Right lobe of liver (tissue), 6 donors: Measurements from ENCODE around the gene SMOC1. TPM values are rescaled to one million over a fixed set of nuclear protein-coding genes. Genes with fewer than 3 reads are reported as not detected.
A peak's percentile ranks its signal among the peaks of the same experiment; 100 is the strongest.

ENCODE experiments used
- ATAC-seq, 4 donors: fragments of 200-7000 bp; cut with Tn5 transposase; one replicate each; pipeline ENCODE4 v1.9.1; 2020; ENCODE audit warnings: mild to moderate bottlenecking in 4 of 4, moderate library complexity in 4 of 4
- DNase-seq, 3 donors: peaks; one replicate each; pipeline ENCODE4 v3.0.0-alpha.2; 2020
- H3K27ac ChIP-seq, 3 donors: fragments of 200-600 bp; one replicate each; pipeline ENCODE4 v1.8.0; 2022
- H3K27me3 ChIP-seq, 2 donors: fragments of 200-600 bp; one replicate each; pipeline ENCODE4 v1.8.0; 2022
- H3K36me3 ChIP-seq, 4 donors: fragments of 200-600 bp; sonication (generic) in 1 of 4; one replicate each; pipeline versions ENCODE4 v1.5.1 to v1.8.0; 2017 to 2022; ENCODE audit warnings: control low read depth in 1 of 4
- H3K4me1 ChIP-seq, 4 donors: fragments of 200-600 bp; sonication (generic) in 1 of 4; one replicate each; pipeline versions ENCODE4 v1.5.1 to v1.8.0; 2017 to 2022; ENCODE audit warnings: control low read depth in 1 of 4
- H3K4me3 ChIP-seq, 3 donors: fragments of 200-600 bp; one replicate each; pipeline ENCODE4 v1.8.0; 2022
- H3K9me3 ChIP-seq, 4 donors: fragments of 200-600 bp; sonication (generic) in 1 of 4; one replicate each; pipeline versions ENCODE4 v1.5.1 to v1.8.0; 2017 to 2022; ENCODE audit warnings: control low read depth in 1 of 4
- POLR2A ChIP-seq: fragments of 450-650 bp; IDR thresholded peaks from one replicate; pipeline ENCODE4 v1.6.1; 2017; ENCODE audit warnings: antibody characterized with exemption, mild to moderate bottlenecking
- WGBS: methylation state at CpG from one replicate; pipeline ENCODE4 v1.1.6; 2018; ENCODE audit warnings: low coverage, low lambda C conversion rate; ENCODE audit not compliant: insufficient coverage; ENCODE audit errors: missing lambda C conversion rate; 5-methylcytosine and 5-hydroxymethylcytosine counted together
- intact Hi-C, 2 donors: fragments of 100-400 bp; cut with DNase I; formaldehyde crosslinking; loops; one replicate each; pipeline versions ENCODE4 v1.11.2 to v1.14.1; 2022
- total RNA-seq, 6 experiments: library from RNA; depleted of rRNA in 2 of 6; stranded (reverse); fragments of >200 nt in 2 of 6; fragmentation: NEBNext Ultra II Directional in 3 of 6; extraction: Animal tissue kit (Norgen Biotek cat#: 25700) in 3 of 6; gene quantifications; one replicate each; pipeline versions ENCODE4 v1.1.0 to v1.2.4, GENCODE V29; 2016 to 2023
- TF ChIP-seq, protein P1 (sequence below), 4 donors: fragments of 200-600 bp in 3 of 4; fragments of 450-650 bp in 1 of 4; IDR thresholded peaks; one replicate each; pipeline versions ENCODE4 v1.5.1 to v1.8.0; 2016 to 2022; ENCODE audit warnings: antibody characterized with exemption in 4 of 4, mild to moderate bottlenecking in 2 of 4
- donor health status: DM: no; HTN: yes; CAD: no.
- donor health status: DM: no; HTN: no; CAD: no.
- donor health status: DM: no; HTN: no; CAD: no.
- donor health status: DM: no; HTN: yes; CAD: no.
- donor health status: DM: no; HTN: yes; CAD: no.

Gene SMOC1
- total RNA-seq, 6 experiments from 2014 or later, result 22.3 to 88.5 (median 45.4) TPM

DNA sequence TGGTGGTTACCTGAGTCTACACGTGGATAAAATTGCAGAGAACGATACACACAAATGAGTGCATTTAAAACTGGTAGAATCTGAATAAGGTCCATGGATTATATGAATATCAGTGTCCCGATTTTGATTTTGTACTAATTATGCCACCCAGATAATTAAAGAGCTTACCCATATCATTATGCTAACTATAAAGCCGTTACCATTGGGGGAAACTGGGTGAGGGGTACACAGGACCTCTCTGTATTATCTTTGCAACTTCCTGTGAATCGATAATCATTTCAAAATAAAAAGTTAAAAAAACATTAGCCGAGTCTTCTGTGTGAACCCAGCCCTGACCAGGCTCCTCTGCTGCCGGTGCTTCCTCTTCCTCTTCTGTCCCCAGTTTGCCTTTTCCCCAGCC lies 107.1 kb downstream of the SMOC1 start:
- H3K4me1 ChIP-seq, result peaks cover 0 to 22% (median 0%) of the 10 kb centered on the region in 4 donors
- ATAC-seq (no peak), DNase-seq (no peak)
- H3K27me3 ChIP-seq, result no peaks in the 10 kb centered on the region
- intact Hi-C loops, result no loop called here
- peaks cover 0 to 6% (median 0%) of the 10 kb centered on the region in 4 donors for H3K36me3 ChIP-seq
- no peaks in the 10 kb centered on the region for H3K9me3 ChIP-seq
- no peak for TF ChIP-seq POLR2A
- TF ChIP-seq, protein P1, sequence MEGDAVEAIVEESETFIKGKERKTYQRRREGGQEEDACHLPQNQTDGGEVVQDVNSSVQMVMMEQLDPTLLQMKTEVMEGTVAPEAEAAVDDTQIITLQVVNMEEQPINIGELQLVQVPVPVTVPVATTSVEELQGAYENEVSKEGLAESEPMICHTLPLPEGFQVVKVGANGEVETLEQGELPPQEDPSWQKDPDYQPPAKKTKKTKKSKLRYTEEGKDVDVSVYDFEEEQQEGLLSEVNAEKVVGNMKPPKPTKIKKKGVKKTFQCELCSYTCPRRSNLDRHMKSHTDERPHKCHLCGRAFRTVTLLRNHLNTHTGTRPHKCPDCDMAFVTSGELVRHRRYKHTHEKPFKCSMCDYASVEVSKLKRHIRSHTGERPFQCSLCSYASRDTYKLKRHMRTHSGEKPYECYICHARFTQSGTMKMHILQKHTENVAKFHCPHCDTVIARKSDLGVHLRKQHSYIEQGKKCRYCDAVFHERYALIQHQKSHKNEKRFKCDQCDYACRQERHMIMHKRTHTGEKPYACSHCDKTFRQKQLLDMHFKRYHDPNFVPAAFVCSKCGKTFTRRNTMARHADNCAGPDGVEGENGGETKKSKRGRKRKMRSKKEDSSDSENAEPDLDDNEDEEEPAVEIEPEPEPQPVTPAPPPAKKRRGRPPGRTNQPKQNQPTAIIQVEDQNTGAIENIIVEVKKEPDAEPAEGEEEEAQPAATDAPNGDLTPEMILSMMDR (IDR thresholded peaks at IDR 0.05), result no peak
- WGBS, result 57% methylated on average over 7 of the region's 7 CpGs
- no peak overlapping the region for H3K27ac ChIP-seq
- H3K4me3 ChIP-seq, result no peak overlapping the region

GRCh38 chr14:69987406-69988121 lies 108.3 kb downstream of the SMOC1 start:
- Histone ChIP-seq H3K4me1 (peaks cover 0 to 27% (median 0%) of the 10 kb centered on the region in 4 donors), H3K9me3 (no peaks in the 10 kb centered on the region), H3K36me3 (peaks cover 0 to under 1% (median 0%) of the 10 kb centered on the region in 4 donors), H3K4me3 (no peak overlapping the region), H3K27ac (no peak overlapping the region), H3K27me3 (no peaks in the 10 kb centered on the region)
- 83% methylated on average over 6 of the region's 13 CpGs for WGBS
- intact Hi-C loops, result no loop called here
- DNase-seq, result no peak
- no peak for ATAC-seq
- TF ChIP-seq, protein P1 (IDR thresholded peaks at IDR 0.05), result no peak
- TF ChIP-seq POLR2A, result no peak

GRCh38 chr14:69988979-69989378 lies 109.8 kb downstream of the SMOC1 start:
- DNase-seq, result no peak
- Histone ChIP-seq H3K27me3 (no peaks in the 10 kb centered on the region), H3K4me3 (no peak overlapping the region), H3K36me3 (no peaks in the 10 kb centered on the region), H3K9me3 (no peaks in the 10 kb centered on the region), H3K27ac (peak overlapping the region in 1 of 3 donors; percentile 83), H3K4me1 (peaks cover 0 to 27% (median 0%) of the 10 kb centered on the region in 4 donors)
- ATAC-seq, result no peak
- TF ChIP-seq, protein P1 (IDR thresholded peaks at IDR 0.05), result no peak
- TF ChIP-seq POLR2A, result no peak
- intact Hi-C loops, result no loop called here

DNA sequence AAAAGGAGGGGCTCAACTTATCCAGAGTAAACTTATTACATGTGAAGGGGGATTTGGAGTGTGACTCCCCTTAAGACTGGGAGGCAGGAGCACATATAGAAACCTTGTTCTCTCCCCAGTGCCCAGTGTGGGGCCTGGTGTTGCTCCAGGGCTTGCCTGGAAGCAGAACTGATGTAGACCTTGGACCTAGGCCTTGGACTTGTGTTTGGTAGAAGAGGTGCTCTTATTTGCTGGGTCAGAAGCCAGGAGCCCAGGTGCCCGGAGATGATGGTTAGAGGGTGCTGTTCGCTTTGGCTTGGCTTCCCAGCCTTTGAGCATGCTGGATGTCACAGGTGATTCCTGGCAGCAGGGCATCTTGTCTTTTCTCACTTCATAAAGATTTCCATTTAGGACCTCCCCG lies 110.4 kb downstream of the SMOC1 start:
- ATAC-seq (peak; percentile 80 to 90 (median 82)), DNase-seq (peak; percentile 45 to 87 (median 84))
- no peak overlapping the region for H3K4me3 ChIP-seq

More for the DNA sequence above, 110.4 kb downstream of the SMOC1 start:
- Histone ChIP-seq H3K27ac (peak overlapping the region in 1 of 3 donors; percentile 83), H3K36me3 (no peaks in the 10 kb centered on the region), H3K9me3 (no peaks in the 10 kb centered on the region), H3K4me1 (peaks cover 0 to 27% (median 0%) of the 10 kb centered on the region in 4 donors), H3K27me3 (no peaks in the 10 kb centered on the region)
- intact Hi-C loops, result no loop called here
- 31% methylated on average over 3 of the region's 3 CpGs for WGBS
- TF ChIP-seq, protein P1 (IDR thresholded peaks at IDR 0.05), result peak in 1 of 4 donors; percentile 13
- no peak for TF ChIP-seq POLR2A
